Neuronal stem cell (in vitro differentiated cells): ENCODE data around the gene PRH2.

Source experiments
- DNase-seq: peaks from one replicate; pipeline ENCODE4 v3.0.0-alpha.2; 2013; ENCODE audit warnings: low spot score
- H2AFZ ChIP-seq: one replicate; pipeline ENCODE4 v1.6.1; 2013; ENCODE audit warnings: mild to moderate bottlenecking, low read length, inconsistent platforms
- H2AK5ac ChIP-seq: 2 replicates; pipeline ENCODE4 v1.6.1; 2013; ENCODE audit warnings: low read depth, mild to moderate bottlenecking, inconsistent platforms, low read length, moderate library complexity, mixed read lengths
- H2BK120ac ChIP-seq: 2 replicates; pipeline ENCODE4 v1.6.1; 2013; ENCODE audit warnings: low read depth, mild to moderate bottlenecking, inconsistent platforms, low read length, moderate library complexity, mixed read lengths
- H2BK12ac ChIP-seq: one replicate; pipeline ENCODE4 v1.6.1; 2013; ENCODE audit warnings: low read length, inconsistent platforms
- H2BK15ac ChIP-seq: 2 replicates; pipeline ENCODE4 v1.6.1; 2013; ENCODE audit warnings: mild to moderate bottlenecking, low read length, inconsistent platforms, mixed read lengths
- H2BK5ac ChIP-seq: one replicate; pipeline ENCODE4 v1.6.1; 2013; ENCODE audit warnings: inconsistent platforms, mild to moderate bottlenecking, low read length, moderate library complexity
- H3K14ac ChIP-seq: one replicate; pipeline ENCODE4 v1.6.1; 2013; ENCODE audit warnings: low read length, inconsistent platforms
- H3K18ac ChIP-seq: 2 replicates; pipeline ENCODE4 v1.6.1; 2013; ENCODE audit warnings: low read length, inconsistent platforms
- H3K23ac ChIP-seq: 2 replicates; pipeline ENCODE4 v1.6.1; 2013; ENCODE audit warnings: low read depth, mild to moderate bottlenecking, mixed read lengths, low read length, inconsistent platforms; ENCODE audit not compliant: poor library complexity
- H3K27ac ChIP-seq: replicated peaks from 3 replicates; pipeline ENCODE4 v1.5.1; 2013; ENCODE audit warnings: low read length, inconsistent platforms
- H3K27me3 ChIP-seq, 3 experiments: 2 replicates each; pipeline ENCODE4 v1.6.1; 2013; ENCODE audit warnings: low read length in 3 of 3, mild to moderate bottlenecking in 2 of 3, inconsistent platforms in 1 of 3, low read depth in 1 of 3, mixed read lengths in 1 of 3, moderate library complexity in 1 of 3; ENCODE audit not compliant: control insufficient read depth in 3 of 3, insufficient read depth in 3 of 3
- H3K36me3 ChIP-seq, 2 donors: replicated peaks in 1 of 2; 2 replicates each; pipeline ENCODE4 v1.6.1; 2013; ENCODE audit warnings: low read length in 2 of 2; ENCODE audit not compliant: control insufficient read depth in 2 of 2, insufficient read depth in 2 of 2
- H3K4ac ChIP-seq: 2 replicates; pipeline ENCODE4 v1.6.1; 2013; ENCODE audit warnings: inconsistent platforms, mild to moderate bottlenecking, low read length, moderate library complexity
- H3K4me1 ChIP-seq, 2 donors: 1 replicate in 1 of 2; 2 replicates in 1 of 2; pipeline ENCODE4 v1.6.1; 2013; ENCODE audit warnings: low read length in 2 of 2, low read depth in 1 of 2; ENCODE audit not compliant: control insufficient read depth in 2 of 2, insufficient read depth in 1 of 2
- H3K4me2 ChIP-seq: one replicate; pipeline ENCODE4 v1.6.1; 2013; ENCODE audit warnings: mild to moderate bottlenecking, low read length, inconsistent platforms; ENCODE audit not compliant: insufficient read depth, poor library complexity, severe bottlenecking
- H3K4me3 ChIP-seq, 2 donors: 2 replicates each; pipeline ENCODE4 v1.5.1; 2013; ENCODE audit warnings: low read length in 2 of 2, mild to moderate bottlenecking in 2 of 2, inconsistent platforms in 1 of 2, moderate library complexity in 1 of 2
- H3K79me1 ChIP-seq: one replicate; pipeline ENCODE4 v1.6.1; 2013; ENCODE audit warnings: low read depth, mild to moderate bottlenecking, inconsistent platforms, low read length, moderate library complexity
- H3K9ac ChIP-seq: one replicate; pipeline ENCODE4 v1.6.1; 2013; ENCODE audit warnings: mild to moderate bottlenecking, low read depth, low read length, inconsistent platforms; ENCODE audit not compliant: poor library complexity
- H3K9me3 ChIP-seq, 2 donors: replicated peaks in 1 of 2; 2 replicates each; pipeline versions ENCODE3 to v1.6.1; 2013; ENCODE audit warnings: low read length in 2 of 2, mild to moderate bottlenecking in 2 of 2, inconsistent platforms in 1 of 2, low read depth in 1 of 2, mixed read lengths in 1 of 2, moderate library complexity in 1 of 2; ENCODE audit not compliant: control insufficient read depth in 2 of 2, insufficient read depth in 1 of 2
- H4K8ac ChIP-seq: one replicate; pipeline ENCODE4 v1.6.1; 2013; ENCODE audit warnings: low read depth, mild to moderate bottlenecking, inconsistent platforms, low read length, moderate library complexity
- H4K91ac ChIP-seq: one replicate; pipeline ENCODE4 v1.6.1; 2013; ENCODE audit warnings: low read length, low read depth, mild to moderate bottlenecking, inconsistent platforms; ENCODE audit not compliant: poor library complexity
- WGBS, 2 donors: extraction: QIAGEN DNeasy Blood & Tissue Kit; methylation state at CpG; one replicate each; pipeline ENCODE4 v1.1.7; 2013; ENCODE audit warnings: missing lambda C conversion rate in 2 of 2, mixed read lengths in 1 of 2; ENCODE audit not compliant: insufficient read length in 2 of 2, insufficient replicate concordance in 1 of 2; ENCODE audit errors: extremely low coverage in 2 of 2; 5-methylcytosine and 5-hydroxymethylcytosine counted together

PRH2 gene

GRCh38 chr12:10926269-10926668, 2.8 kb upstream of the PRH2 start:
- H2BK5ac ChIP-seq, result no peak overlapping the region
- no peak overlapping the region for H3K4me2 ChIP-seq
- no peak overlapping the region for H3K23ac ChIP-seq
- no peaks in the 10 kb centered on the region for H3K36me3 ChIP-seq
- WGBS, 2 donors, result no CpG with 5 or more reads among the region's 5 CpGs
- no peak overlapping the region for H3K18ac ChIP-seq
- H3K4ac ChIP-seq, result no peak overlapping the region
- no peak overlapping the region for H3K27ac ChIP-seq
- no peak overlapping the region for H2BK15ac ChIP-seq
- no peak for DNase-seq
- no peak overlapping the region for H3K14ac ChIP-seq
- H3K9me3 ChIP-seq, result no peaks in the 10 kb centered on the region
- H3K4me1 ChIP-seq, result no peaks in the 10 kb centered on the region
- H3K9ac ChIP-seq, result no peak overlapping the region
- H2BK12ac ChIP-seq, result no peak overlapping the region
- no peak overlapping the region for H4K91ac ChIP-seq
- H3K4me3 ChIP-seq, result no peak overlapping the region
- no peaks in the 10 kb centered on the region for H3K79me1 ChIP-seq
- no peak overlapping the region for H2AFZ ChIP-seq
- no peak overlapping the region for H2AK5ac ChIP-seq
- no peak overlapping the region for H4K8ac ChIP-seq
- no peaks in the 10 kb centered on the region for H3K27me3 ChIP-seq
- H2BK120ac ChIP-seq, result no peak overlapping the region

DNA sequence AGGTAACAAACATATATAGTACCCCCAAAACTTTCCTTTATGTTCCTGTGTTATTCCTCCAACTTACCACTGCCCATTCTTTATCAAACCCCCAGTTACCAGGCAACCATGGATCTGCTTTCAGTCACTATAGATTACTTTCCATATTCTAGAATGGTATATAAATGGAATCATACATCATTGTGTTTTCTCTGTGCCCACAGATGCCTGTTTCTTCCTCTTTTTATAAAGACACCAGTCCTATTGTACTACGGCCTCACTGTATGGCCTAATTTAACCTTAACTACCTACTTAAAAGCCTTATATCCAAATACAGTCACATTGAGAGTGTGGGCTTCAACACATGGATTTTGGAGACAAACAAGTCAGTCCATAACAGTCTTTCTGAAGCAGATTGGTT, 7.5 kb downstream of the PRH2 start:
- no CpG with 5 or more reads among the region's 1 CpG for WGBS, 2 donors
- DNase-seq, result no peak

DNA sequence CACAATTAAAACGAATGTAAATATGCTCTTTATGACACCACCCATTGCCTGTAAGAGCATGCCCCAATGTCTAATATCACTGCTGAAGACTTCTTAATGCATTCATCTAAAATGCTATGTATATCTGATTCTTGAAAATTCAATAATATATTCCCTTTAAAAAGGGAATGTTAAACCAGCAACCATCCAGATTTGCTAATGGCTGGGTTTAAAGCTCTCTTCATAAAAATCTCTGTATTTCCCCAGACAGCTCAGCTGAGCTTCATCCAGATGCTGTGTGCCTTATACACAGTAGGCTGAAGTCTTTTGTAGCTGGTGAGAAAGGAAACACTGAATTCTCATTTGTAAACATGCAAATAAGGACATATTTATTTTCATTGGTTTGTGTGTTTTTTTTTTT, 10.1 kb downstream of the PRH2 start, which contains the start of gene TAS2R14:
TAS2R14 (minus strand) TSS at position 101 of the 400 bp plus-strand sequence; CDS start at position 45, 56 bp downstream.
- no peak within 1 kb of the TSS for H3K9ac ChIP-seq
- no peak within 1 kb of the TSS for H3K4me2 ChIP-seq
- H3K4ac ChIP-seq, result no peak within 1 kb of the TSS
- no peak within 1 kb of the TSS for H2BK120ac ChIP-seq
- H2BK5ac ChIP-seq, result no peak within 1 kb of the TSS
- no peak within 1 kb of the TSS for H4K8ac ChIP-seq
- no peaks in the 10 kb centered on the region for H3K27me3 ChIP-seq
- H3K36me3 ChIP-seq, result no peaks in the 10 kb centered on the region
- H3K79me1 ChIP-seq, result no peaks in the 10 kb centered on the region
- no CpG with 5 or more reads among the region's 1 CpG for WGBS, 2 donors
- H3K9me3 ChIP-seq, result no peaks in the 10 kb centered on the region
- H3K4me3 ChIP-seq, result no peak within 1 kb of the TSS
- no peak within 1 kb of the TSS for H2BK15ac ChIP-seq
- DNase-seq, result no peak
- H3K14ac ChIP-seq, result no peak within 1 kb of the TSS
- H3K23ac ChIP-seq, result no peak within 1 kb of the TSS
- H3K4me1 ChIP-seq, result no peaks in the 10 kb centered on the region
- no peak within 1 kb of the TSS for H2BK12ac ChIP-seq
- H2AFZ ChIP-seq, result no peak within 1 kb of the TSS
- no peak within 1 kb of the TSS for H4K91ac ChIP-seq
- no peak within 1 kb of the TSS for H3K18ac ChIP-seq
- no peak within 1 kb of the TSS for H2AK5ac ChIP-seq
- H3K27ac ChIP-seq, result no peak within 1 kb of the TSS

More for the DNA sequence above, 7.5 kb downstream of the PRH2 start:
- Histone ChIP-seq H3K4ac (no peak overlapping the region), H3K9ac (no peak overlapping the region), H4K91ac (no peak overlapping the region), H3K23ac (no peak overlapping the region), H2BK5ac (no peak overlapping the region), H3K36me3 (no peaks in the 10 kb centered on the region), H3K4me3 (no peak overlapping the region), H4K8ac (no peak overlapping the region), H2AK5ac (no peak overlapping the region), H3K18ac (no peak overlapping the region), H3K27me3 (no peaks in the 10 kb centered on the region), H3K4me1 (no peaks in the 10 kb centered on the region), H3K9me3 (no peaks in the 10 kb centered on the region), H3K4me2 (no peak overlapping the region), H2BK15ac (no peak overlapping the region), H3K79me1 (no peaks in the 10 kb centered on the region), H3K14ac (no peak overlapping the region), H2BK120ac (no peak overlapping the region), H3K27ac (no peak overlapping the region), H2AFZ (no peak overlapping the region), H2BK12ac (no peak overlapping the region)

- Histone ChIP-seq H3K4me3 (no peak overlapping the region), H3K23ac (no peak overlapping the region), H4K91ac (no peak overlapping the region), H3K9ac (no peak overlapping the region), H3K4ac (no peak overlapping the region), H4K8ac (no peak overlapping the region), H2BK12ac (no peak overlapping the region), H2AFZ (no peak overlapping the region), H2AK5ac (no peak overlapping the region), H2BK5ac (no peak overlapping the region), H2BK120ac (no peak overlapping the region), H3K79me1 (no peaks in the 10 kb centered on the region), H3K27ac (no peak overlapping the region), H3K36me3 (no peaks in the 10 kb centered on the region), H2BK15ac (no peak overlapping the region), H3K4me2 (no peak overlapping the region), H3K18ac (no peak overlapping the region), H3K4me1 (no peaks in the 10 kb centered on the region), H3K9me3 (peaks cover 0 to 2% of the 10 kb centered on the region in 2 donors), H3K14ac (no peak overlapping the region), H3K27me3 (no peaks in the 10 kb centered on the region)
- DNase-seq, result no peak
- no CpG with 5 or more reads among the region's 2 CpGs for WGBS, 2 donors
Measured at GRCh38 chr12:10940389-10940788, 11.4 kb downstream of the PRH2 start.
